GM20000 (cell line): ENCODE results near the gene GALP.
"Not testable (repeated sequence)": the region's sequence is repeated elsewhere in the genome, so short reads cannot be mapped to it uniquely, and the experiment has no call there.

Source experiments
- DNase-seq: peaks from one replicate; pipeline ENCODE4 v3.0.0; 2012; ENCODE audit warnings: low spot score
- TF ChIP-seq, protein P1 (sequence below): IDR thresholded peaks from 2 replicates; pipeline ENCODE4 v1.5.1; 2012; ENCODE audit warnings: mild to moderate bottlenecking, control low read depth; ENCODE audit errors: extremely low read depth, missing control alignments

Gene GALP

DNA sequence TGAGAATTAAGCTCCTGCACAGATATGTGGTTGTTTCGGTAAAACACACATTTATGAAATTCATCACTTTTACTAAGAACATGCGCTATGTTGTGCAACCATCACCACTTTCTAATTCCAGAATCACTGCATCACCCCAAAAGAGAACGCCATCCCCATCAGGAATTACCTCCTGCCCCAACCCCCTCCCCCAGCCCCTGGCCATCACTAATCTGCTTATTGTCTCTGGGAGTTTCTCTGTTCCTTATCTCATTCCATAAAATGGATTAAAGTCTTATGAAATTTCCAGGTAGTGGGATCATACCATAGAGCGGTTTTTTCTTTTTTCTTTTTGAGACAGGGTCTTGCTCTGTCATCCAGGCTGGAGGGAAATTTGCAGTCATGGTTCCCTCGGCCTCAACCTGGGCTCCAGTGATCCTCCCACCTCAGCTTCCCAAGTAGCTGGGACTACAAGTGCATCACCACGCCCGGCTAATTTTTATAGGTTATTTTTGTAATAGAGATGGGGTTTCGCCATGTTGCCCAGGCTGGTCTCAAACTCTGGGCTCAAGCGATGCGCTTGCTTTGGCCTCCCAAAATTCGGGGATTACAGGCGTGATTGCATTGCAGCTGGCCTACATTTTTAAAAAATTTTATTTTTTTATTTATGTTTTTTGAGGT is 18.3 kb downstream of the GALP start:
- TF ChIP-seq, protein P1, sequence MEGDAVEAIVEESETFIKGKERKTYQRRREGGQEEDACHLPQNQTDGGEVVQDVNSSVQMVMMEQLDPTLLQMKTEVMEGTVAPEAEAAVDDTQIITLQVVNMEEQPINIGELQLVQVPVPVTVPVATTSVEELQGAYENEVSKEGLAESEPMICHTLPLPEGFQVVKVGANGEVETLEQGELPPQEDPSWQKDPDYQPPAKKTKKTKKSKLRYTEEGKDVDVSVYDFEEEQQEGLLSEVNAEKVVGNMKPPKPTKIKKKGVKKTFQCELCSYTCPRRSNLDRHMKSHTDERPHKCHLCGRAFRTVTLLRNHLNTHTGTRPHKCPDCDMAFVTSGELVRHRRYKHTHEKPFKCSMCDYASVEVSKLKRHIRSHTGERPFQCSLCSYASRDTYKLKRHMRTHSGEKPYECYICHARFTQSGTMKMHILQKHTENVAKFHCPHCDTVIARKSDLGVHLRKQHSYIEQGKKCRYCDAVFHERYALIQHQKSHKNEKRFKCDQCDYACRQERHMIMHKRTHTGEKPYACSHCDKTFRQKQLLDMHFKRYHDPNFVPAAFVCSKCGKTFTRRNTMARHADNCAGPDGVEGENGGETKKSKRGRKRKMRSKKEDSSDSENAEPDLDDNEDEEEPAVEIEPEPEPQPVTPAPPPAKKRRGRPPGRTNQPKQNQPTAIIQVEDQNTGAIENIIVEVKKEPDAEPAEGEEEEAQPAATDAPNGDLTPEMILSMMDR, result no peak
- DNase-seq, result no peak

DNA sequence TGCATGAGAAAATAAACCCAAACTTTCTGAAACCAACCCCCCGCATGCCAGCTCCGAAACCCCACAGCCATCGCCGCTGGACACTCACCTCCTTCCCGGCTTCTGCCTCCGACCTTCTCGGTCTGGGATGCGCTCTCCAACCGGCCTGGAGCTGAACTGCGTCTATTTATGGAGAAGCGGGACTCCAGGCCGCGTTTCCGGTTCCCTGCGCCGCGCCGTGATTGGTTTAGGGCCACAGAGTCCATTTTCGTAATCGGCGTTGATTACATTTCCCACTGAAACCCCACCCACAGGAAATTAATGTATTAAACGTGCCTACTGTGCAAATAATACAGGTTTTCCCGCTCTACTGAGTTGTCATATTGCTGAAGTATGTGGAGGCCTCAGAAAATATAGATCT is 21.8 kb downstream of the GALP start, which contains the start of gene ZSCAN5B:
Gene ZSCAN5B (minus strand): TSS at position 138 of the 400 bp plus-strand sequence. CDS start 4,731 bp downstream, outside the sequence.
- not testable (repeated sequence) for DNase-seq

DNA sequence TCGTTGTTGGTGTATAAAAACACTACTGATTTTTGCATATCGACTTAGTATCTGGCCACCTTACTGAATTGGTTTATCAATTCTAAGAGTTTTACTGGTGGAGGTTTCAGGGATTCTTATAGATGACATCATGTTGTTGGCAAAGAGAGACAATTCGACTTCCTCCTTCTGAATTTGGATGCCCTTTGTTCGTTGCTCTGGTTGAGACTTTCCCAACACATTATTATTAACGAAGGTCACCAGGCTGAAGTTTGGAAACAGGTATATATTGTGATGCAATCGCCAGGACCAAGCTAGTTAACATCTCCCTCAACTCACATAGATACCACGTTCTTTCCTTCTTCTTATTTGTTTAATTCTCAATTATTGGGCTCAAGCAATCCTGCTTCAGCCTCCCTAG is 23.9 kb downstream of the GALP start:
- TF ChIP-seq, protein P1, result no peak
- no peak for DNase-seq

DNA sequence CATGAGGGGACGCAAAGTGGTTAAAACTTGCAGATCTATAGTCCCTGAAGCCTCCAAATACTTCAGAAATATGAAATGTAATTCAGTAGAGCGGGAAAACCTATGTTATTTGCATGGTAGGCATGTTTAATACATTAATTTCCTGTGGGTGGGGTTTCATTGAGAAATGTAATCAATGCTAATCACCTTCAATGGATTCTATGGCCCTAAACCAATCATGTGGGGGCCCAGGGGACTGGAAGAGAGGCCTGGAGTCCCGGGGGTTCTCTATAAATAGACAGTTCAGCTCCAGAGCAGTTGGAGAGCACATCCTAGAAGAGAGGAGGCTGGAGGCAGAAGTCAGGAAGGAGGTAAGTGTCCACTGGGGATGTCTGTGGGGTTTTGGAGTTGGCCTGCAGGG is 26.2 kb downstream of the GALP start, which contains the start of gene ZSCAN5C:
Gene ZSCAN5C (plus strand): TSS at position 301 of the 400 bp plus-strand sequence. CDS start 3,641 bp downstream, outside the sequence.
- DNase-seq, result no peak
- TF ChIP-seq, protein P1, result no peak

DNA sequence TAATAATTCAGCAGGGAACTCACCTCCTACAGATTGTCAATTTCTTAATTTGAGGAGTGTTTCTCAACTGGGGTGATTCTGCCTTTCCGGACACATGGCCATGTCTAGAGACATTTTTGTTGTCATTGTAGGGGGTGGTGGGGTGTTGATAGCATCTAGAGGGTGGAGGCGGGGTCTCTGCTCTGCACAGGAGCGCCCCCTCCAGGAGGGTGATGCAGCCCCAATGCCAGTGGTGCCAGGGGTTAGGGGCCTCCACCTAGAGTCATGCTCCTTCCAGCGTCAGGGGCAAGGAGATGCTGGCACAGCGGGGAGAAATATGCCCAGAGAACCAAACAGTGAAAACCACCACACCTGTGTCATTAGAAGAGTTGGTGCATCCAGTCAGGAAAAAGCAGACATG is 31.8 kb downstream of the GALP start:
- DNase-seq, result not testable (repeated sequence)

DNA sequence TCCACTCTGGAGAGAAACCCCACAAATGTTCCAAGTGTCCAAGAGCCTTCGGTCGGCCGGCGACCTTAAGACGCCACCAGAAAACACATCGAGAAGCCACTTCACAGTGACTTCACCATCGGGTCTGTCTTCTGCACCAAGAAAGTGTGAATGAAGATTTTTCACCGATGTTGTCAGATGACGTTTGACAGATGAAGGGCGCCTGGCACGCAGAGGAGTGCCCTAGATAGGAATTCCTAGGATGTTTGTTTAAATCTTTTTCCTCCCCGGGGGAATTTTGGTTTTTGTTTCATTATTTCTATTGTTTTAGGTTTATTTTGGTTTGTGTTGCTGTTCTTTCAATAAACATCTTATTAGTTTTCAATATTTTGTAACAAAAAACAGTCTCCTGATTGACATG is 33.3 kb downstream of the GALP start:
- DNase-seq, result no peak
- TF ChIP-seq, protein P1, result no peak

DNA sequence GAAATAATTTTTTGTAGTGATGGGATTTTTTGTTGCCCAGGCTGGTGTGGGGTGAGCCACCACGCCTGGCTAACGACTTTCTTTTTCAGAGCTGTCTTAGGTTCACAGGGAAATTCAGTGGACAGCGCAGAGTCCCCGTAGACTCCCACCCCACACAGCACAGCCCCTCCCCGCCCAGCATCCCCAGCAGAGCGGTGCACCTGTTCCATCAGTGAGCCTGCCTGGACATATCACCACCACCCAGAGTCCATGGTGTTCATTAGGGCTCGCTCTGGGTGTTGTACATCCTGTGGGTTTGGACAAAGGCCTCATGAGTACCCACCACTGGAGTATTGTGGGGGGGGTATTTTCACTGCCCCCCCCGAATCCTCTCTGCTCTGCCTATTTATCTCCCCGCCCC is 34.2 kb downstream of the GALP start:
- not testable (repeated sequence) for DNase-seq

DNA sequence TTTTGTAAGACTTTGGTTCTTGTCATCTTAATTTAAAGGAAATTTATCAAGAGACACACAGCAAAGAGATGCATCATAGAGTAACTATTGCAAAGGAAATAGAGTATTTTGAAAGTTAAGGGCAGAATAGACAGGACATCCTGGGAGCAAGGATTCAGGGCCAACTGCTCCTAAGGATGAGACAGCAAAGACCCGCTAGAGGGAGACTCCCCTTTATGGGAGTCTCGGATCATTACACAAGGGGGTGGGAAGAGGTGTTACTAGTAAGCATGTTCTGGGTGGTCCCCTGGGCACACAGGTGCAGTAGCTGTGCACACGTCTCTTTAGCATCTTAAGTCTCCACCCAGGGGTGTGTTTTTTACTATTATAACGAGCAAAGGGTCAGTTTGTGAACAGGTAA is 35.9 kb downstream of the GALP start:
- TF ChIP-seq, protein P1, result no peak
- no peak for DNase-seq

DNA sequence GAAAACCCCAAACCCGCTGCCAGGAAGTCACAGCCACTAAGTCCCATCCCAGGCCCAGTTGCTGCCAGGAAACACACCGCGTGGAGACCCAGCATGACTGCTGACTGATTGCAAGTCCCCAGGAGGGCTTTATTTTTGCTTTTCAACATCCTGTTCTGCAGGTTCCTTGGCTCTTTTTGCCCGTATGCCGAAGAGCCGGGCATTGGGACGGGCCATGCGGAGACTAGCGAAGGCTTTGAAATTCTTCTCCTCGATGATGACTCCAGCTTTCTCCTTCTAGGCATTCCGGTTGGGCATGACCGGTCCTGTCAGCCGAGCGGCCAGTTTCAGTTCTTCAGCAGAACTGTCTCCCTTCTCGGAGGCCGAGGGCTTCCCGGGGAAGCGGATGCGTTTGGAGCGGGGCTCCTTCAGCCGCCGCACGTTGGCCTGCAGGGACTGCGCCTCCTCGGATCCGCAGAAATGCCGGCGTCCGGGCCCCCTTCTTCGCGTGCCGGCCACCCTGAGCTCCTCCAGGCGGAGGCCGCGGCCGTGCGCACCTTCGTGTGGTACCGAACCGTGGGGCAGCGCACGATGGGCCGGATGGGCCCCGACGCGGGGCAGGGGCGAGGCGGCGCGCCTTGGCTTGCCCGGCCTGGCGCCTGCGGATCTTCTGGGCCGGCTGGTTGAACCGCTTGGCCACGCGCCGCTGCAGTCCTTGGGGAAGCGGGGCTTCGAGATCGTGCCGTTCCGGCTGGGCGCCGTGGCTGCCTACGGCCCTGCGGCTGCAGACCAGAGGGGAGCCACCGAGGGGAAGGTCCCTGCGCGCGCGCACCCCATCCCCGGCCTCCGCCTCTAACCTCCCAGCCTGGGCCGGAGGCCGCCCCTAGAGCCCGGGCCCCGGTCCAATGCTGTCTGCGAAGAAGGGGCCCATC is 41.5 kb downstream of the GALP start:
- DNase-seq, result peak; percentile 52
- TF ChIP-seq, protein P1, result no peak
